Activated CD4-positive, alpha-beta T cell treated with anti-CD3 and anti-CD28 coated beads, Interleukin-2, Interleukin-4, amounts not matched to agents 100 ng/mL and 50 ng/mL, durations not matched to agents 16 hours and 8 hours (primary cell): ENCODE data around the gene ETV1.
A peak's percentile ranks its signal among the peaks of the same experiment; 100 is the strongest.
"Not testable (repeated sequence)": the region's sequence is repeated elsewhere in the genome, so short reads cannot be mapped to it uniquely, and the experiment has no call there.

Experiments
- DNase-seq: peaks from one replicate; pipeline ENCODE4 v3.0.0-alpha.2; 2020; ENCODE audit warnings: low spot score

The ETV1 gene

GRCh38 chr7:13921062-13921461 lies 68.4 kb downstream of the ETV1 start:
- no peak for DNase-seq

- DNase-seq: no peak
Measured at GRCh38 chr7:13920053-13920697, 69.3 kb downstream of the ETV1 start.

DNA sequence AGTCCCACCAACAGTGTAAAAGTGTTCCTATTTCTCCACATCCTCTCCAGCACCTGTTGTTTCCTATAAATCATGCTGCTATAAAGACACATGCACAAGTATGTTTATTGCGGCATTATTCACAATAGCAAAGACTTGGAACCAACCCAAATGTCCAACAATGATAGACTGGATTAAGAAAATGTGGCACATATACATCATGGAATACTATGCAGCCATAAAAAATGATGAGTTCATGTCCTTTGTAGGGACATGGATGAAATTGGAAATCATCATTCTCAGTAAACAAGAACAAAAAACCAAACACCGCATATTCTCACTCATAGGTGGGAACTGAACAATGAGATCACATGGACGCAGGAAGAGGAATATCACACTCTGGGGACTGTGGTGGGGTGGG lies 71.1 kb downstream of the ETV1 start:
- DNase-seq: not testable (repeated sequence)

DNA sequence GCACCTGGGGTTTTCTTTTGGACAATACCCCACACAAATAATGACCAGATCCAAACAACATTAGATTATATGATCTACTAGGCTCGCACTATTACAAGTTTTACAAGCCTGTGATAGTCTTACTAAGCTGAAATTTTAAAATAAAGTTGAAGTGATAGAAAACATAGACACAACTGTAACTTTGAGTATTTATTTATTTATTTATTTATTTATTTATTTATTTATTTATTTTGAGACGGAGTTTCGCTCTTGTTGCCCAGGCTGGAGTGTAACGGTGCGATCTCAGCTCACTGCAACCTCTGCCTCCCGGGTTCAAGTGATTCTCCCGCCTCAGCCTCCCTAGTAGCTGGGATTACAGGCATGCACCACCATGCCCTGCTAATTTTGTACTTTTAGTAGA lies 72.4 kb downstream of the ETV1 start:
- DNase-seq: not testable (repeated sequence)

DNA sequence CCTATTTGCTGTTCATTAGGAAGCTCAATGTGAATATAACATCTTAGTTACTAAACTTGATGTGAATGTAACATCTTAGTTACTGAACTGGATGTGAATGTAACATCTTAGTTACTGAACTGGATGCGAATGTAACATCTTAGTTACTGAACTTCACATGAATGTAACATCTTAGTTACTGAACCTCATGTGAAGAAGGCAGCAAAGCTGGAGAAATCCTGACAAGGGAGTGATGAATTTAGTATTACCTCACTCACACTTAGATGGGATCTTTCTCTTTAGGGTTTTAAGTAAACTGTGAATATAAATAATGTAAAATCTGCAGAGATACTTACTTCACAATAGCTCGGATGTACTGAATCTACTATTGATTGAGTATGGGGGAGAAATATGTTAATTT lies 73.6 kb downstream of the ETV1 start:
- no peak for DNase-seq

DNA sequence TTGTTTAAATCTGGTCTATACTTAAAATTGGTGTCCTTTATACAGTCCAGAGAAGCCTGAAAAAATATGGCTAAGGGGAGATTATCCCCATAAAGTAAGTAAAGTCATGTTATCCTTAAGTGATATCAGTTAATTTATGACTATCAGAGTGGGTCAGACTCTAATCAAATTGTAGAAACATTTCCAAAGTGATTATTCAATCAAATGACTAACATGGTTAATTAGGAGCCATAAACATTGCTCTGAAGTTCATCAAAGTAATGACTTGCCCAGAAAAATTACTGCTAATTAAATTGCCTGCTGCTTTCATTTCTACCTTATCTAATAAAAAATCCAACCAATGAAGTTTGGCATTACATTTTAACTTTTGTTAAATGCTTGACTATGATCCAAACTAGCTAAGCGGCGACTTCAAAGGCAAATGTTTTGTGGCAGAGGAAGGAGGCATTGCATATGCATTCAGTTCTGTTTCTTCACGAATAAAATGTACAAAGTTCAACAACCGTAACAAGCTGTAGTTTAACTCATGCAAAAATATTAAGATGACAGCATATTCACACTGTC lies 76.7 kb downstream of the ETV1 start:
- no peak for DNase-seq

DNA sequence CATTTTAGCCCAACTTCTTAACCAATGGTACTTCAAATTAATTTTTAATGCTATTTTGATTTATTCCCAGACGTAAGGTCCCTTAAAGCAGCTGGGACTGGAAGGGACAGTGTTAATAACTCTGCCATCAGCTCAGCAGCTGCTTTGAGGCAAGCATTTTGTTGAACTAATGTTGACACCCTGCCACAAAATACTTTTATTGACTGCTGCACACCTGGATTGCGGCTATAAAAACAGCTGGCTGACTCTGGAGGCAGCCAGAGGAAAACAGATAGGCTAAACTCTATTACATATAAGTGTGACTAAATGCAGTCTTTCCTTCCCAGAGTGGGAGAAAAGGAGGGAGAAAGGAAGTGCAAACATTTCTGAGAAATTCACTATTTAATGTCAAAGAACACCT lies 77.6 kb downstream of the ETV1 start:
- no peak for DNase-seq

GRCh38 chr7:13910805-13911551 lies 78.5 kb downstream of the ETV1 start:
- peak; percentile 58 for DNase-seq

DNA sequence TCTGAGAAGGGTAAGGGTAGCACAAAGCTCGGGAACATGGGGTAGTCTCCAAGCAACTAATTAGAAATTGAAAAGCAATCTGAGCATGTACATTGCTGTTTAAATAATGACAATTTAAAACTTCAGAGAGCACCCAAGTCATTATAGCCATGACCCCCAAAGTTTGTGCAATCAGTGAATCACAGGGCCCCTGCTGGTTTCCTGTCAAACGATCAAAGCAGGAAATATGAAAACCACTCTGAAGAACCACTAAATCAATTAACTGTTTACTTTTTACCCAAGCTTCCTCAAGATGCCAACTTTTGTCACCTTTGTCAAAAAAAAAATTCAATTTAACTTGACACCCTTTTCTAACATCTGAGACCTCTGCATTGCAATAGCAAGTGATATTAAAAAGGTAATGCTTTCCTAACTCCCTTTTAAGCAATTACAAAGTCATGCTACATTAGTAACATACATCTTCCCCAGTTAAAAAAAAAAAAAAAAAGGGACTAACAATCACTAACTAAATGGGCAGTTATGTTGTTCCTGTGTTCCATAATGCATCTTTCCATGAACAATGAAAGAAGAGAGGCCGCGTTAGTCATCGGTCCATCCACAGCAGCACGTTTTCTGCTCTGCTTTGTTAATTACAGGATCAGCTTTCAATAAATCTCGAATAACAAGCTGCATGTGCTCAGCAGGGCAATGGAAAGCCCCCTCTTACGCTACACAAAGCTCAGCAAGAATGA lies 80.6 kb downstream of the ETV1 start:
- peak; percentile 59 for DNase-seq

DNA sequence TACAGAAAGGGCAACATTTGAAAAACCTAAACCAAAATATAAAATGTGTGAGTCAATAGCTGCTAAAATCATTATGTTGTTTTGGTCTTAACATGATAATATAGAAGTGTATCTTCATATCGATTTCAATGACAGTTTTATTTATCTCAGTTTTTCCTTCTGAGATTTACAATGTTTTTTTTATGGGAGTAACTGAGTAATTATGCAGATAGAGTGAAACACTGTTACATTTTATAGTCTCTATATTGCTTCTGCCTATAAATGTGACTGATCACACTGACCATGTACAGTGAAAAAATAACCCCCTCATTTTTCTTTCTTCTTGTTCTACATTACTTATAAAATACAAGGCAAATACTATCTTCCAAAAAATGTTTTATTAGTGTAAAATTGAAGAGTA lies 81.6 kb downstream of the ETV1 start:
- DNase-seq: no peak

DNA sequence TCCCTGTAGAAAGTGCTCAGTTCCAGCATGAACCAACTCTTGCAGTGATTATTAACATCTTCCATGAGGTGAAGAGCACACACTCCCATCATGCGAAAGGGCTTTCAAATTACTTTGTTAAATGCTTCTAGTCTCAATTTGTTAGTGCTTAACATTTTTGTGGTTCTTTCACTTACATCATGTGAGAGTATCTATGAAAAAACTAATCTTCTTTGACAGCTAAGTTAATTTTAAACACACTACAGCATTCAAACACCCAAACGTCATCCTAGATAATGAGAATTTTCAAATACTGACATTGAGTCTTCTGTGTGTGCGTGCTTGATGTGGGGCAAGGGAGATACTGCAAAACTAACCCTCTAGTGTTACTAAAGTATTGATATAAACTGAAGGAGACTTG lies 84.8 kb downstream of the ETV1 start:
- DNase-seq: no peak

- no peak for DNase-seq
Measured at GRCh38 chr7:13904007-13904406, 85.5 kb downstream of the ETV1 start.

- no peak for DNase-seq
Measured at GRCh38 chr7:13901577-13901976, 87.9 kb downstream of the ETV1 start.

DNA sequence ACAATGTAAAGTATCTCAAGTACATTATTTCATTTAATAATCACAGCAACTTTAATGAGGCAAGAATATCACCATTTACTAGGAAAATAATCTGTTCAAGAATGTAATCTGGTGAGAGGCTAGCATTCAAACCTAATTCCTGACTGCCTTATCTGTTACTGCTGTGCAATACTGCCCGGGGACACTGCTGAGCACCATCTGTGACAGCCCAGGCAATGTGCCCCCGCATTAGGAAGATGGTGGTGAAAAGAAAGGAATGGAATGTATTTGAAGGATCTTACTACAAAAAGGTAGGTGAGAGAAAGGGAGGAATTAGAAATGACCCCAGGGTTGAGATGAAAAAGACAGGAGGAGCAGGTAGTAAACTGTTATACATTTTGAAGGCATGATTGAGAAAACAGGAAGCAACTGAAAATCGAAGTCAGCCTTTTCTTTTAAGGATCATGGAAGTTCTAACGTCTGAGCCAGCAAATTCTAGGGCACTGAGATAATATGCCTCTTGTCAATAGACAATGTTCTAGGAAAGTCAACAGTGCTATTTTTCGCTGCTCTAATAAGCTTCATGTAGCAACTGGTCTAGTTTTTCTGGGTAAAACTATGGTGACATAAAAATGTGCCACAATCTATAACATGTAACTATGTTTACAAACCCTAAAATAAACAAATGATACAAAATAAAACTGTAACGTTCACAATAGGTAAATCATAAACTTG lies 90.4 kb downstream of the ETV1 start:
- no peak for DNase-seq

DNA sequence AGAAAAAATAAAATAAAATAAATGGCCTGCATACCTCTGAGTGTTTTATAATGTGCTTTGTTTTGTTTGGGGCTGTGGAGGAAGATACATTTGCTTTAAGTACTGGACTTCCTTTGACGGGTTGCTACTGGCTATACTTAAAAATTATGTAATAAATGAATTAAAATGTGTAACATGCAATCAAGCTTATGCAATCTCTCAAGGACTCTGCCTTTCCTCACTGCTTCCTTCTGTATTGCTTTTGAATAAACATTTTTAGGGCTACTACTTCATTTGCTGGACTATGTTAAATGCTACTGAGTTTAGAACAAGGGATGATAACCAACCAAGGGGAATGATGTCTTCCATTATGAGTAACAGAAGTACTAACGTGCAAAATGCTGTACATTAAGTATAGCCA lies 91.6 kb downstream of the ETV1 start:
- no peak for DNase-seq

GRCh38 chr7:13894954-13895353 lies 94.5 kb downstream of the ETV1 start:
- no peak for DNase-seq

- DNase-seq: no peak
Measured at GRCh38 chr7:13894377-13894776, 95.1 kb downstream of the ETV1 start.

DNA sequence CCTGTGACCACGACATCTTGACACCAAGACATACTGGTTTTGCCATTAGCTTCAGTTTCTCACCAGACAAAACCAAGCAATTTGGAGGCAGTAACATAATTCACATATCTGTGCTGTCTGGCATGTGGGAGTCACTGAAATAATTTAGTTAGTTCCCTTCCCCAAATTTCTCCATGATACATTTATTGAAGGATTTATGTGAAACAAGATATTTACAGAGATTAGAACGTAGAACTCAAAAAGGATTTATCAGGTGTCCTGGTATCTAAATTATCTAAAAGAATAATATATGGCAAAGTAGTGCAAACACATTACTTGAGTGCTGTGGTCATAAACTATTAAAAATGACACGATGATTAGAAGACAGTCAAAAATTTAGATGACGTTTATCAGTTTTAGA lies 98.7 kb downstream of the ETV1 start:
- no peak for DNase-seq

DNA sequence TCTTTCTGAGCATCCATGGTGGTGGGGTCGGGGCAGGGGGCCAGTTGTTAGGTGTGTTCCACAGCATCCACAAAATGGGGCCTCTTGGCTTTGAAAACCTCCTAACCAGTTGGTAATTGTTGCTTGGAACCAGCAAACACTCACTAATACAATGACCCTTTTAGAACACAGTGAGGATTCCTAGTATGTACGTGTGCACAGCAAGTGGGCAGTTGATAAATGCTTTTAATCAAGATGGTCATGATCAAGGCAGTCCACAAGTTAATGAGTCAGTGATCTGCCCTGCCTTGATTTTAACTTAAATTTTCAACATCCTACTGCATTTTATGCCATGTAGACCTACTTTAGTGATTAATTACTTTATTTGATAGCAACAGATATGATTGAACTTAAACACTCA lies 103.1 kb downstream of the ETV1 start:
- no peak for DNase-seq

DNA sequence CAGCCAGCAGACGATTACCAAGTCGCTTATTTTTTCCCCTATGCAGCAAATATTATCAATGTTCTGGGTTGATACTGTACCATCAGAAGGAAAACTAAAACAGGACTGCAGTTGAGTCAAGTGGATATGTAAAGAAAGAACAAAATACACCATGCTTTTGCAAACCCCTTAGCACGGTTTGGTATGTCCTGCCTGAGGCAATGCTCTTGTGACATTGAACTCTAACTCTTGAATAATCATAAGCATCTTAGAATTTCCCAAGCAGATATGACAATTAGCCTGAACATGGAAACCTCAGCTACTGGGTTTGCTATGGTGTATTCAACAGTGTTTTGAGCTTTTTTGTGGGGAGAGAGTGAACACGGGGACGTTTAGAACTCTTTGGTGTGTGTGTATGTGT lies 107.4 kb downstream of the ETV1 start:
- DNase-seq: no peak

GRCh38 chr7:13880789-13881188 lies 108.7 kb downstream of the ETV1 start:
- no peak for DNase-seq

DNA sequence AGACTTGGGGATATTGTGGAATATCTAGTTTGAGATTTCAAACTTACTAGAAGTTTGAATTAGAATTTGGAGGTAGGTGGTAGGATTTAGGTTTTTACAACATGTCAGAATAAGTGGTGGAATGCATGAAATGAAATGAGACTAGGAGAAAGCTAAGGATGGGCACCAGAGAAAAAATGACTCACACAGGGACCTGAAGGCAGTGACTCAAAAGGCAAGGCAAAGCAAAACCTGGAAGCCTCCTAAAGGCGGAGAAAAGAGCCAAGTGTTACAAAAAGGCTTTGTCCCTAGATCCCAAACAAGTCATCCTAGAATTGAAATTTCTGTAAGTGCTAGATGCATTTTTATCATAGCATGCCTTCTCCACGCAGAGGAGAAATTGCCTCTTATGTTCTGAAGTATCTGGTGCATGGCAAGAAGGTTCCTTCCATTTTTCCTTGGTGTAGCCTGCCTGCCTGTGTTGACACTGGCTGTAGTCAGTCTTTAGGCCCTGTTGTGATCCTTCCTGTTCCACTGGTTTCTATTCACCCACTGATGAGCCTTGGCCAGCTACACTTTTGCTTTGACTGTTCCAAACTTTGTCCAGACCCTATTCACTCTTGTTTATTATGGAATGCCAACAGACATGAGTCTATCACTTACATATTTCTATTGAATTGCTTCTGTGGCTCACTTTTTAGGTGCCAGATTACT lies 109.3 kb downstream of the ETV1 start:
- DNase-seq: no peak
